GM18526 (cell line): ENCODE results near the gene DUSP21.
A peak's percentile ranks its signal among the peaks of the same experiment; 100 is the strongest.

Experiments
- POLR2A ChIP-seq: IDR thresholded peaks from 3 replicates; pipeline ENCODE4 v1.6.1; 2011; ENCODE audit not compliant: insufficient read length; ENCODE audit errors: extremely low read depth

The DUSP21 gene

GRCh38 chrX:44843753-44844152 lies at the start of gene DUSP21:
Gene DUSP21, plus strand, starts transcription at chrX:44844021. Its CDS starts 112 bp downstream, at chrX:44844133.
- TF ChIP-seq POLR2A: no peak

- no peak for TF ChIP-seq POLR2A
These were observed 47.8 kb upstream of the DUSP21 start for GRCh38 chrX:44795945-44796450.

DNA sequence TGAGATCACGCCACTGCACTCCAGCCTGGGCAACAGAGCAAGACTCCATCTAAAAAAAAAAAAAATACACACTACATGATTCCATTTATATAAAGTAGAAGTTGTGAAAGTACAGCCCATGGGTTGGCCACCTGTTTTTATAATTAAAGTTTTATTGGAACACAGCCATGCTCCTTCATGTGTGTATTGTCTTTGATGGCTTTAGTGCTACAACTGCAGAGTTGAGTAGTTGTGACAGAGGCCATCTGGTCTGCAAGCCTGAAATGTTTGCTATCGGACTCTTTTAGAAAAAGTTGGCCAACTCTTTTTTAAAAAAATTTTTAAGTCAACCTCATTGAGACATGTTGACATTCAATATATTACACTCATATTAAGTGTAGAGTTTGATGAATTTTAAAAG lies 41.2 kb upstream of the DUSP21 start:
- no peak for TF ChIP-seq POLR2A

- no peak for TF ChIP-seq POLR2A
These were observed 28.1 kb upstream of the DUSP21 start for GRCh38 chrX:44815681-44816080.

DNA sequence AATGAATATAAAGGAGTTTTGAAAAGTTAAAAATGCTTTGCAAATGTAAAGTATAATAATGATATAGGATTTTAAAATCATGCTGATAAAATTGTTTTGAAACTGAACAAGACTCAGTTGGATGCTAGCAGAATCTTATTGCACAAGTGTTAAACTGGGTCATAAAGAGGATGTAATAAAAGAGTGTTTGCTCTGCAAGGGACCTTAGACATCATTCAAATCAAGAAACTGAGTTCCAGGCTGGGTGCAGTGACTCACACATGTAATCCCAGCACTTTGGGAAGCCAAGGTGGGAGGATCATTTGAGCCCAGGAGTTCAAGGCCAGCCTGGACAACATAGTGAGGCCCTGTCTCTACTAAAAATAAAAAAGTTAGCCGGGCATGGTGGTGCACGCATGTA lies 27.5 kb upstream of the DUSP21 start:
- TF ChIP-seq POLR2A: no peak

GRCh38 chrX:44817029-44817428 lies 26.8 kb upstream of the DUSP21 start:
- TF ChIP-seq POLR2A: no peak

- TF ChIP-seq POLR2A: no peak
These were observed 21.2 kb upstream of the DUSP21 start for GRCh38 chrX:44822601-44823000.

DNA sequence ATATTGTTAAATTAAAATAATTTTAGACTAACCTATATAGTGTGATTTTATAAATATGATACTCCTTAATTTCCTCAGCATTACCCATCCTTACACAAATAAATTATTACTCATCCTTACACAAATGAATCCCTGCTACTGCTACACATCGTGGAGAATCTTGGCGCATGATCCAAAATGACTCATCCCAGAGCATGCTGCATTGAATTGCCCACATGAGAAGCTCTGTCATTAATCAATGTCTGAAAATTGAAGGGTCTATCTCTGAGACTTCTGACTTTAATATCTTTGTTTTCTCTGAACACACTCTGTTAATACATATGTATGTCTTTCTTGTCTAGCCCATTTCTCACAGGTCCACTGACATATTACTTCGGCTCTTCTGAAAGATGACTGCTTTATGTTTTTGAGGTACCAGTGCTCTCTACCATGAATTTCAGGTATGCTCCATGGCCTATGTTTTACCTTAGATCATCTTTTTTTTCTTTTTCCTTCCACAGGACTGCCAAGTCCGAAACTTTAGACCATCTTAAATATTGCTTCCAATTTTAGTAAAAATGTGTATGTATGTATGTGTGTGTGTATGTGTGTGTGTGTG lies 15.7 kb upstream of the DUSP21 start:
- no peak for TF ChIP-seq POLR2A

GRCh38 chrX:44829832-44830231 lies 14.0 kb upstream of the DUSP21 start:
- no peak for TF ChIP-seq POLR2A

DNA sequence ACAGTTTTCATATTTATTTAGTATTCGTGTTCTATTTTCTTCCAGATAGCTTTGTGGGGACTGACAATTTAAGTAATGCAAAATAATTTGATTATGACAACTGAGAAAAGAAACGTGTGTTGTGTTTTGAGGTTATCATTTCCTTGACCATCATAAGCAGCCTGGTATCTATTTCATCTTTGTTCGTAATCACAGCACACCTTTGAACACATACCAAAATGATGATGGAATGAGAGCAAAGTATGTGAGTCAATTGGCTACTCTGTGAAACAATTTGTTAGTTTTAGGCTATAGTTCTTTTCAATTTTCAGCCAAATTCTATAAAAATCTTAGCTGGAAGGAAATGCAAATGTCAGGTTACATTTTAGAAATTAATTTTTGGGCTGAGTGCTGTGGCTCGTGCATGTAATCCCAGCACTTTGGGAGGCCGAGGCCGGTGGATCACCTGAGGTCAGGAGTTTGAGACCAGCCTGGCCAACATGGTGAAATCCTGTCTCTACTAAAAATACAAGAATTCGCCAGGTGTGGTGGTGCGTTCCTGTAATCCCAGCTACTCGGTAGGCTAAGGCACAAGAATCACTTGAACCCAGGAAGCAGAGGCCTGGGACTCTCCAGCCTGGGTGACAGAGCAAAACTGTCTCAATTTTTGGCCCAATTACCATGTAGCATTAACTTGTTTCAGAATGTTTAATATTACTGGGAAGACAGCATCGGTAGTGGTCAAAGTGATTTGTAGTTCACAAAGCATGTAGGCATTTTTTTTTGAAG lies 1.1 kb upstream of the DUSP21 start:
- TF ChIP-seq POLR2A: no peak

DNA sequence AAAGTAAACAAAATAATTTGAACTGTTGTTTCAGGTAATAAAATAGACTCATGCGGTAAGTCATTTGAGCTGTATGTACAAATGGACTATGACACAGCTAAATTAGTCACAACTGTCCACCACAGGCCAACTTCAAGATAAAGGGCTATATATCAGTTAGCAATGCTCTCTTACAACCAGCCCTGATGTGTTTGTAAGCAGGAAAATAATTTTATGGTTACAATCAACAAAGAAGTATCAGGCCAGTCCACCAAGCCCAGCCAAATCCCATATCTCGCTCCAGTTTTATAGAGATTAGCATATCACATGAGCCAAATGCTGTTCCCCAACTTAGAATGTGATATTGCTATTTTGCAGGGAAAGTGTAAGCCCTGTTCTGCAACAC lies 511 bp upstream of the DUSP21 start:
- TF ChIP-seq POLR2A: no peak

- TF ChIP-seq POLR2A: no peak
These were observed 383 bp downstream of the DUSP21 start for GRCh38 chrX:44844204-44844603.

- no peak for TF ChIP-seq POLR2A
These were observed 27.4 kb downstream of the DUSP21 start for GRCh38 chrX:44871114-44871645.

- TF ChIP-seq POLR2A: no peak
These were observed 28.4 kb downstream of the DUSP21 start for GRCh38 chrX:44871931-44872820.

- TF ChIP-seq POLR2A: peak; percentile 58
These were observed 29.1 kb downstream of the DUSP21 start, which contains the start of gene KDM6A for GRCh38 chrX:44872821-44873414. Gene KDM6A, plus strand, starts transcription at chrX:44873188. Its CDS starts 364 bp downstream, at chrX:44873552.
